HCT116 (cell line): ENCODE data around the gene NTSR1. TPM values are rescaled to one million over a fixed set of nuclear protein-coding genes. Genes with fewer than 3 reads are reported as not detected.

Experiments
- ATAC-seq: fragments of 200-7000 bp; cut with Tn5 transposase; 2 replicates; pipeline ENCODE4 v1.9.1; 2020; ENCODE audit warnings: mild to moderate bottlenecking, moderate library complexity
- BruUV-seq: library from RNA; stranded (reverse); fragments of 400-500 nt; replicated peaks from 2 replicates; lab custom pipeline; 2021; lab: Mats Ljungman, UMichigan
- CTCF ChIA-PET: fragments of 300-600 bp; sonication (Branson Sonifier 250); formaldehyde crosslinking; loops from one replicate; lab custom pipeline; 2021; ENCODE audit warnings: antibody characterized with exemption; lab: Charles Lee
- POLR2A ChIA-PET: fragments of 300-600, 350-600 bp; sonication (Branson Sonifier 250); formaldehyde crosslinking; loops from one replicate; lab custom pipeline; 2021; ENCODE audit warnings: antibody characterized with exemption; lab: Charles Lee
- RAD21 ChIA-PET, 2 experiments: fragments of 300-600 bp; sonication (Branson Sonifier 250); formaldehyde crosslinking; loops; one replicate each; lab custom pipeline; 2023; ENCODE audit warnings: low total read pairs in 2 of 2; ENCODE audit not compliant: uncharacterized antibody in 2 of 2, unreplicated experiment in 2 of 2, low non-redundant PET in 1 of 2; lab: Charles Lee
- DNase-seq: peaks from one replicate; pipeline ENCODE4 v3.0.0-alpha.2; 2010; ENCODE audit warnings: low read depth, low spot score
- H2AFZ ChIP-seq: fragments of 200-600 bp; shearing (Covaris generic), sonication (generic); 2 replicates; pipeline ENCODE4 v1.6.1; 2017; ENCODE audit warnings: low read depth, mixed run types, mixed read lengths, antibody characterized with exemption, low read length; ENCODE audit not compliant: poor library complexity, severe bottlenecking
- H3K27ac ChIP-seq: 2 replicates; pipeline ENCODE4 v1.5.1; 2012; ENCODE audit warnings: low read depth, low read length
- H3K27me3 ChIP-seq: fragments of 200-600 bp; sonication (generic); 2 replicates; pipeline ENCODE4 v1.6.1; 2016; ENCODE audit warnings: mixed run types, low read length, mixed read lengths; ENCODE audit not compliant: insufficient read depth
- H3K36me3 ChIP-seq, 2 experiments: fragments of 200-500 bp in 1 of 2; fragments of 200-600 bp in 1 of 2; sonication (Bioruptor generic) in 1 of 2; sonication (generic) in 1 of 2; 2 replicates each; pipeline versions ENCODE4 v1.5.1 to v1.6.1; 2014 to 2016; ENCODE audit warnings: low read length in 2 of 2, inconsistent platforms in 1 of 2, mixed read lengths in 1 of 2, mixed run types in 1 of 2; ENCODE audit not compliant: insufficient read depth in 2 of 2, control insufficient read depth in 1 of 2
- H3K4me1 ChIP-seq, 2 experiments: fragments of 200-600 bp in 1 of 2; sonication (generic) in 1 of 2; 2 replicates each; pipeline versions ENCODE4 v1.5.1 to v1.6.1; 2012 to 2017; ENCODE audit warnings: low read length in 2 of 2, inconsistent platforms in 1 of 2, mild to moderate bottlenecking in 1 of 2, mixed read lengths in 1 of 2, mixed run types in 1 of 2, moderate library complexity in 1 of 2; ENCODE audit not compliant: insufficient read depth in 2 of 2, control insufficient read depth in 1 of 2
- H3K4me2 ChIP-seq: fragments of 200-600 bp; sonication (generic); 2 replicates; pipeline ENCODE4 v1.6.1; 2017; ENCODE audit warnings: mixed run types, low read length, mixed read lengths
- H3K4me3 ChIP-seq, 2 experiments: fragments of 200-600 bp in 1 of 2; sonication (generic) in 1 of 2; replicated peaks in 1 of 2; 2 replicates each; pipeline ENCODE4 v1.5.1; 2011 to 2016; ENCODE audit warnings: low read length in 2 of 2, control low read depth in 1 of 2, low read depth in 1 of 2, mild to moderate bottlenecking in 1 of 2, mixed read lengths in 1 of 2, mixed run types in 1 of 2
- H3K79me2 ChIP-seq: fragments of 200-600 bp; sonication (generic); 2 replicates; pipeline ENCODE4 v1.6.1; 2017; ENCODE audit warnings: mild to moderate bottlenecking, mixed run types, low read length, moderate library complexity, mixed read lengths; ENCODE audit not compliant: insufficient read depth
- H3K9ac ChIP-seq: fragments of 200-600 bp; sonication (generic); 2 replicates; pipeline ENCODE4 v1.6.1; 2016; ENCODE audit warnings: low read length, mixed read lengths
- H3K9me2 ChIP-seq: fragments of 200-600 bp; sonication (generic), shearing (Covaris generic); 2 replicates; pipeline ENCODE4 v1.6.1; 2017; ENCODE audit warnings: mixed run types, mild to moderate bottlenecking, moderate library complexity; ENCODE audit not compliant: insufficient read depth
- H3K9me3 ChIP-seq, 2 experiments: fragments of 200-500 bp in 1 of 2; fragments of 200-600 bp in 1 of 2; sonication (Bioruptor generic) in 1 of 2; sonication (generic) in 1 of 2; 2 replicates each; pipeline ENCODE4 v1.6.1; 2014 to 2017; ENCODE audit warnings: low read length in 2 of 2, mixed read lengths in 2 of 2, inconsistent platforms in 1 of 2, low read depth in 1 of 2, mild to moderate bottlenecking in 1 of 2, mixed run types in 1 of 2, moderate library complexity in 1 of 2; ENCODE audit not compliant: control insufficient read depth in 1 of 2, insufficient read depth in 1 of 2
- H4K20me1 ChIP-seq: fragments of 200-600 bp; sonication (generic), shearing (Covaris generic); 2 replicates; pipeline ENCODE4 v1.6.1; 2017; ENCODE audit warnings: mixed run types, mild to moderate bottlenecking, moderate library complexity; ENCODE audit not compliant: insufficient read depth
- CBX3 ChIP-seq: IDR thresholded peaks from 2 replicates; pipeline ENCODE4 v1.6.1; 2012; ENCODE audit warnings: low read depth
- CEBPB ChIP-seq: IDR thresholded peaks from 2 replicates; pipeline ENCODE4 v1.6.1; 2012; ENCODE audit warnings: low read depth
- CTCF ChIP-seq, 3 experiments: fragments of 200-600 bp in 1 of 3; sonication (generic) in 1 of 3; IDR thresholded peaks in 2 of 3; conservative IDR thresholded peaks in 1 of 3; 2 replicates each; pipeline ENCODE4 v1.5.1; 2012 to 2017; ENCODE audit warnings: low read depth in 2 of 3, low read length in 2 of 3, antibody characterized with exemption in 1 of 3, borderline replicate concordance in 1 of 3, control low read depth in 1 of 3, mild to moderate bottlenecking in 1 of 3, mixed read lengths in 1 of 3, mixed run types in 1 of 3, moderate library complexity in 1 of 3; ENCODE audit not compliant: insufficient read depth in 1 of 3
- EZH2phosphoT487 ChIP-seq: fragments of 200-600 bp; IDR thresholded peaks from 2 replicates; pipeline ENCODE4 v1.6.1; 2018; ENCODE audit warnings: antibody characterized with exemption, borderline replicate concordance
- MAX ChIP-seq: IDR thresholded peaks from 2 replicates; pipeline ENCODE4 v1.6.1; 2012
- RAD21 ChIP-seq: IDR thresholded peaks from 2 replicates; pipeline ENCODE4 v1.6.1; 2012; ENCODE audit warnings: low read depth, mild to moderate bottlenecking
- REST ChIP-seq: IDR thresholded peaks from 2 replicates; pipeline ENCODE4 v1.6.1; 2012; ENCODE audit warnings: low read depth
- ZFX ChIP-seq: fragments of 450-650 bp; IDR thresholded peaks from 2 replicates; pipeline ENCODE4 v1.6.1; 2017
- ZNF274 ChIP-seq: fragments of 200-500 bp; sonication (Bioruptor generic); IDR thresholded peaks from 2 replicates; pipeline ENCODE4 v1.6.1; 2014; ENCODE audit warnings: mild to moderate bottlenecking, low read depth, low read length, inconsistent platforms
- intact Hi-C: fragments of 100-400 bp; cut with micrococcal nuclease; formaldehyde crosslinking; loops from 2 replicates; pipeline ENCODE4 v1.10.0; 2022
- total RNA-seq: library from RNA; stranded (reverse); gene quantifications from one replicate; pipeline ENCODE4 v1.2.1, GENCODE V29; 2021; ENCODE audit not compliant: unreplicated experiment

NTSR1 gene
- total RNA-seq, 1 experiment from 2014 or later = 187 TPM

- Histone ChIP-seq H3K9ac (no peak overlapping the region), H3K27me3 (no peaks in the 10 kb centered on the region), H3K4me3 (no peak overlapping the region), H3K9me3 (no peaks in the 10 kb centered on the region), H3K4me2 (peak overlapping the region; percentile 17; the same call in 1 of the 2 replicates), H3K4me1 (peaks cover 46 to 98% of the 10 kb centered on the region in 2 experiments), H2AFZ (no peak overlapping the region), H3K9me2 (no peaks in the 10 kb centered on the region), H3K36me3 (peaks cover 8 to 65% of the 10 kb centered on the region in 2 experiments), H4K20me1 (peaks cover 5% of the 10 kb centered on the region; the same call in 1 of the 2 replicates), H3K79me2 (peaks cover 100% of the 10 kb centered on the region), H3K27ac (peak overlapping the region; percentile 58)
- ChIA-PET RAD21 (interaction anchor here in 1 of 2 experiments (0.6 kb wide), 1 partner anchor 33 kb away, joined by 3 read pairs; no protein-coding TSS in a partner anchor), CTCF (no interaction called here), POLR2A (no interaction called here)
- TF ChIP-seq ZFX (no peak), ZNF274 (no peak), CTCF (IDR thresholded peaks at IDR 0.05 in 2 of 3, conservative IDR thresholded peaks at IDR 0.05 in 1 of 3; ENCODE audit: borderline replicate concordance in 1 of 3, insufficient read depth in 1 of 3, low read depth in 2 of 3, low read length in 2 of 3) (no peak), MAX (no peak), REST (no peak), RAD21 (no peak), CBX3 (no peak), CEBPB (no peak), EZH2phosphoT487 (no peak)
- BruUV-seq = TSS peak; percentile 2
- intact Hi-C loops = no loop called here
- ATAC-seq (no peak), DNase-seq (no peak)
Measured at GRCh38 chr20:62730481-62730880, 21.8 kb downstream of the NTSR1 start.
